Left ventricle myocardium inferior (tissue), 1 donor: ENCODE data around the gene NR3C1. TPM values are rescaled to one million over a fixed set of nuclear protein-coding genes. Genes with fewer than 3 reads are reported as not detected.

Source experiments
- DNase-seq: peaks from one replicate; pipeline ENCODE4 v3.0.0-alpha.2; 2020
- H3K27ac ChIP-seq: fragments of 200-600 bp; replicated peaks from 2 replicates; pipeline ENCODE4 v1.8.0; 2021
- H3K27me3 ChIP-seq: fragments of 200-600 bp; 2 replicates; pipeline ENCODE4 v1.8.0; 2021; ENCODE audit warnings: low read depth
- H3K36me3 ChIP-seq: fragments of 200-600 bp; 2 replicates; pipeline ENCODE4 v1.8.0; 2021
- H3K4me1 ChIP-seq: fragments of 200-600 bp; 2 replicates; pipeline ENCODE4 v1.8.0; 2021
- H3K4me3 ChIP-seq: fragments of 200-600 bp; 2 replicates; pipeline ENCODE4 v1.8.0; 2021; ENCODE audit warnings: mild to moderate bottlenecking, moderate library complexity
- H3K9me3 ChIP-seq: fragments of 200-600 bp; replicated peaks from 2 replicates; pipeline ENCODE4 v1.8.0; 2021
- intact Hi-C: fragments of 100-400 bp; cut with micrococcal nuclease; formaldehyde crosslinking; loops from one replicate; pipeline ENCODE4 v1.11.0; 2022
- total RNA-seq: library from RNA; stranded (reverse); fragmentation: NEBNext Ultra II Directional; extraction: Animal tissue kit (Norgen Biotek cat#: 25700); gene quantifications from one replicate; pipeline ENCODE4 v1.2.1, GENCODE V29; 2021
- TF ChIP-seq, protein P1 (sequence below): fragments of 200-600 bp; IDR thresholded peaks from 2 replicates; pipeline ENCODE4 v1.8.0; 2021; ENCODE audit warnings: antibody characterized with exemption, mild to moderate bottlenecking, borderline replicate concordance
- donor health status: DM: no; HTN: yes; CAD: no; lungs with severe emphysema.

Gene NR3C1
- total RNA-seq, 1 donor from 2014 or later = 44.9 TPM

DNA sequence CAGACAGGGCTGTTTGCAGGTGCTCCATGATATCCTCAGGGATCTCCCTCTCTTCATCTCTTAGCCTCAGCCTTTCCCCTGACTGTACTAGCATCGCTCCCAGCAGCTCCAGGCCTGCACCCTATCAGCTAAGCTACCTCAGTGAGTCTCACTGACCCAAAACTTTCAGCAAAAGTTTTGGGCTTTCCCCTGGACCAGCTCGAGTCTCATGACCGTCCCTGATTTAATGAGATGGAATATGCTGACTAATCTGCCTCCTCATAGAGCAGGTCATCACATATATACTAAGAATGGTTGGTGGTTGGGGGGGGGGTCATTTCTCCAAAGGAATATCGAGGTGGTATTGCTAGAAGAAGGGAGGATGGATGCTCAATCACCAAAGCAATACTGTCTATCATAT lies 151.5 kb downstream of the NR3C1 start:
- TF ChIP-seq, protein P1, sequence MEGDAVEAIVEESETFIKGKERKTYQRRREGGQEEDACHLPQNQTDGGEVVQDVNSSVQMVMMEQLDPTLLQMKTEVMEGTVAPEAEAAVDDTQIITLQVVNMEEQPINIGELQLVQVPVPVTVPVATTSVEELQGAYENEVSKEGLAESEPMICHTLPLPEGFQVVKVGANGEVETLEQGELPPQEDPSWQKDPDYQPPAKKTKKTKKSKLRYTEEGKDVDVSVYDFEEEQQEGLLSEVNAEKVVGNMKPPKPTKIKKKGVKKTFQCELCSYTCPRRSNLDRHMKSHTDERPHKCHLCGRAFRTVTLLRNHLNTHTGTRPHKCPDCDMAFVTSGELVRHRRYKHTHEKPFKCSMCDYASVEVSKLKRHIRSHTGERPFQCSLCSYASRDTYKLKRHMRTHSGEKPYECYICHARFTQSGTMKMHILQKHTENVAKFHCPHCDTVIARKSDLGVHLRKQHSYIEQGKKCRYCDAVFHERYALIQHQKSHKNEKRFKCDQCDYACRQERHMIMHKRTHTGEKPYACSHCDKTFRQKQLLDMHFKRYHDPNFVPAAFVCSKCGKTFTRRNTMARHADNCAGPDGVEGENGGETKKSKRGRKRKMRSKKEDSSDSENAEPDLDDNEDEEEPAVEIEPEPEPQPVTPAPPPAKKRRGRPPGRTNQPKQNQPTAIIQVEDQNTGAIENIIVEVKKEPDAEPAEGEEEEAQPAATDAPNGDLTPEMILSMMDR = no peak
- H3K4me3 ChIP-seq = no peak overlapping the region
- no peaks in the 10 kb centered on the region for H3K36me3 ChIP-seq
- DNase-seq = no peak
- intact Hi-C loops = no loop called here
- H3K27ac ChIP-seq = no peak overlapping the region
- H3K9me3 ChIP-seq = no peaks in the 10 kb centered on the region
- no peaks in the 10 kb centered on the region for H3K27me3 ChIP-seq
- peaks cover 9% of the 10 kb centered on the region for H3K4me1 ChIP-seq

DNA sequence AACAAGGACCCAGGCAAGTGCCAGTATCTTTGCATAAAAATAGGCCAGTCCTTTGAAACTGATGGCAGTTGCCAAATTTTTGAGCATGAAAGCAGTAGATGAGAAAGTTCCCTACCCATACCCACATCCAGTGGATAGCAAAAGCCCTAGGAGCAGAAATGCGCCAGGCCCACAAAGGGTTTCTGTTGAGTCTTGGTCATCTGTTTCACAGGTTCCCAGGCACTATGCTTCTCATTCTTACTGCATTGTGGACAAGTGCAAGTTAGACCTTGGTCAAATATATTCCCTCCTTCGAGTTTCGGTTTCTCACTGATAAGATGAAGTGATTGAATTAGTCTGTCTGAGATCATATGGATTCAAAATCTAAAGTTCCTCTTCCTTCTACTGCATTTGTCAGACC lies 152.3 kb downstream of the NR3C1 start:
- H3K4me3 ChIP-seq = no peak overlapping the region
- H3K9me3 ChIP-seq = no peaks in the 10 kb centered on the region
- peaks cover 9% of the 10 kb centered on the region for H3K4me1 ChIP-seq
- no peak for DNase-seq
- H3K36me3 ChIP-seq = no peaks in the 10 kb centered on the region
- intact Hi-C loops = no loop called here
- no peak overlapping the region for H3K27ac ChIP-seq
- no peaks in the 10 kb centered on the region for H3K27me3 ChIP-seq
- TF ChIP-seq, protein P1 = no peak

DNA sequence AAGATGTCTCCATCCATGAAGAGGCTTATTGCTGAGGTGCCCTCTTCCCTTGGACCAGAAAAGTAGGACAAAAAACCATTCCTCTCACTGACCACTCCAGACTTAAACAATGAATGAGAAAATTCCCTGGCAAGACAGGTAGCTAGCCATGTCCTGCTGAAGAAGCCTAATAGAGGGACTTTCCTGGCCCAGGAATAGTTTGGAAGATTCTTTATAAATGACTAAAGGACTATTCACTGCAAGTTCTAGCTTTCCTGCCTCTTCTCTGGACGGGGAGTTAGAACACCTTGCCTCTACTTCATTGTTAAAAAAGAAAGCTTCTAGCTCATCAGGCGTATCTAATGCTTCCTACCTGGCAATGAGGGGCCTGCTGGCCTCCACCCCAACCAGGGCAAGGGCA lies 153.6 kb downstream of the NR3C1 start:
- no peaks in the 10 kb centered on the region for H3K9me3 ChIP-seq
- intact Hi-C loops = no loop called here
- H3K27me3 ChIP-seq = no peaks in the 10 kb centered on the region
- no peak overlapping the region for H3K4me3 ChIP-seq
- H3K27ac ChIP-seq = no peak overlapping the region
- peaks cover 9% of the 10 kb centered on the region for H3K4me1 ChIP-seq
- H3K36me3 ChIP-seq = no peaks in the 10 kb centered on the region
- no peak for DNase-seq
- TF ChIP-seq, protein P1 = no peak

DNA sequence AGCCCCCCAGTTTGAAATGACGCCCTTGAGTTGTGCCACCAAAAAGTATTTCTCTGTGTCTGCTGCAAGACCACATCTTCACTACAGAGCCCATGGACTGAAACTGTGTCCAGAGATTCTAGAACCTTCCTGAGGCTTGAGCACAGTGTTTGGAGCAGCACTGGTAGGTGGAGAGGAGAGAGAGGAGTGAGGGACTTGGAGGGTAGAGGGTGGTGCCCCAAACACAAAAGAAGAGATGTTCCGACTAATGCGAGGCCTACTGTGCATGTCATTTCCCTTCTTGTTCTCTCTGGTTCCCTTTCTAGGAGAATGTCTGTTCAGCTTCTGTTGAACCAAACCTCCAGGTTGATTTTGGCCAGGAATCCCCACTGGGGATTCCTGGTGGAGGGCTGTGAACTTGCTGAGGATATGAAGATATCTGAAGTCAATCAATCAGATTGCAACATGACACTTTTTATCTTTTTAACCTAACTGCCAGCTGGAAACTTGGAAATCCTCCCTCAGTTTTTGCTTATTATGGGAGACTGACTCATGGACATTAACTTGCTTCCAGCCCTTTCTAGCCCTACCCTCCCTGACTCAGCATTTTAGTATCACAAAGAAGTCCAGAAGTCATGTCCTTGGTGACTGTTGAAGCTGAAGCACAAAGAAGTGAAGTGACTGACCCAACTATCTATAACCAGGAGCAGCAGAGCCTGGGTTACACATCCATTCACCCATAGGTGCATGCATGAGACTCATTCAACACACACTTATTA lies 154.5 kb downstream of the NR3C1 start:
- no peak overlapping the region for H3K27ac ChIP-seq
- intact Hi-C loops = no loop called here
- no peaks in the 10 kb centered on the region for H3K9me3 ChIP-seq
- TF ChIP-seq, protein P1 = no peak
- no peaks in the 10 kb centered on the region for H3K36me3 ChIP-seq
- no peaks in the 10 kb centered on the region for H3K27me3 ChIP-seq
- peaks cover 9% of the 10 kb centered on the region for H3K4me1 ChIP-seq
- DNase-seq = no peak
- H3K4me3 ChIP-seq = no peak overlapping the region

DNA sequence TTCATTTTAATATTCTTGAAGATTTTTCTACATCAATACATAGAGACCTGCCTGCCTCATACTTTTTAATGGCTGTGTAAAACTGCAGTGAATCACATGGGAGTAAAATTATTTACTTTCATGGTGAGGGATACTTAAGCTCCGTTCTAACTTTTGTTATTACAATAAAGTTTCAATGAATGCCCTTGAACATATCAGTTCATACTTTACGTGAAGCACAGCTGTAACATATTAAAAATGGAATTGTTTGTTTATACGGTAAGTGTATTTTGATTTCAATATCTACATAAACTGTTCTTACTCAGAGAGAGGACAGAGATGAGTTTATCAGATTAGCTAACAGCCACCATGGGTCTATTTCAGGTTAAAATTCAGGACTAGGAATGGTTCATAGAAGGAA lies 155.1 kb downstream of the NR3C1 start:
- Histone ChIP-seq H3K4me3 (no peak overlapping the region), H3K36me3 (no peaks in the 10 kb centered on the region), H3K27ac (no peak overlapping the region), H3K9me3 (no peaks in the 10 kb centered on the region), H3K4me1 (peaks cover 9% of the 10 kb centered on the region), H3K27me3 (no peaks in the 10 kb centered on the region)
- intact Hi-C loops = no loop called here
- TF ChIP-seq, protein P1 = no peak
- no peak for DNase-seq
